AG04449 (cell line): ENCODE results near the gene SEMA5B.

Experiments used
- CTCF ChIA-PET: fragments of 350-600 bp; formaldehyde crosslinking; extraction: SDS; loops from one replicate; lab custom pipeline; 2021; ENCODE audit warnings: antibody characterized with exemption; lab: Yijun Ruan, JAX
- POLR2A ChIA-PET: fragments of 400-600, 350-600 bp; formaldehyde crosslinking; extraction: SDS; loops from one replicate; lab custom pipeline; 2020; ENCODE audit warnings: antibody characterized with exemption, inconsistent platforms; lab: Yijun Ruan, JAX
- DNase-seq: peaks from one replicate; pipeline ENCODE4 v3.0.0-alpha.2; 2010; ENCODE audit warnings: low read depth, low spot score
- H3K4me3 ChIP-seq: 2 replicates; pipeline ENCODE4 v1.5.1; 2011; ENCODE audit warnings: low read depth, mild to moderate bottlenecking, control low read depth, low read length
- TF ChIP-seq, protein P1 (sequence below): IDR thresholded peaks from one replicate; pipeline ENCODE4 v1.5.1; 2011; ENCODE audit warnings: mild to moderate bottlenecking, moderate library complexity, low read length, control low read depth, inconsistent platforms; ENCODE audit not compliant: insufficient read depth; ENCODE audit errors: missing control alignments

SEMA5B gene

DNA sequence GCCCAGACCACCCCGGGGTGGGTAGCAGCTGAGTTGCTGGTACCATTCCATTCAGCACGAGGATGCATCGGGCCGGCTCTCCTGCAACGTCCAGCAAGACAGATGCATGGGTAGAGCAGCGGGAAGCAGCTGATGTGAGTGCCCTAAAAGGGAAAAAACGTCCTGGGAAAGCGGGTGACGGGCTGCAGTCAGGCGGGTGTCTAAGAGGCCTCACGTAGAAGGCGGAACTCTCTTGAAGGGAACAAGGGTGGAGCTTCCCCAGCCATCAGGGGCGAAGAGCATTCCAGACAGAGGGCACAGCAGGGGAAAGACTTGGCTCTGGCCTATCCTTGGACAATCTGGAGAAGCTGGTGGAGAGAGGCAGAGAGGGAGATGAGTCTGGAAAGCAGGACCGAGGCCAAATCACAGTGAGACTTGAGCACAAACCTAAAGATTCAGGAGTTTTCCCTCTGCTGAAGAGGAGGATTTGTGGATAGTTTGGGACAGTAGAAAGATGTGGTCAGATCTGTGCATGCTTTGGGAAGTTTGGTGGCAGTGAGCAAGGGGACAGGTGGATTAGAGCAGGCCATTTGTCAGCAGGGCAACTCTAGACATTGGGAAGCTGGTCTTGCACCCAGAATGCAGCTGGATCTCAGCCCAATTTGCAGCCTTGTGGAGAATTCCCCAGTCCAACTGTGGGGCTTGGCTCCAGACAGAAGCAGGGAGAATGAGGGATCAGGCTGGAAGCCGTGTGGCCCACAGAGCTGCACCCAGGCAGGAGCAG lies 70.7 kb downstream of the SEMA5B start:
- H3K4me3 ChIP-seq, result no peak overlapping the region
- DNase-seq, result no peak
- CTCF ChIA-PET, result interaction anchor here (0.6 to 6.0 kb wide), 2 partner anchors 14 to 1411 kb away, joined by 4 to 52 read pairs; no protein-coding TSS in a partner anchor
- POLR2A ChIA-PET, result no interaction called here
- TF ChIP-seq, protein P1, sequence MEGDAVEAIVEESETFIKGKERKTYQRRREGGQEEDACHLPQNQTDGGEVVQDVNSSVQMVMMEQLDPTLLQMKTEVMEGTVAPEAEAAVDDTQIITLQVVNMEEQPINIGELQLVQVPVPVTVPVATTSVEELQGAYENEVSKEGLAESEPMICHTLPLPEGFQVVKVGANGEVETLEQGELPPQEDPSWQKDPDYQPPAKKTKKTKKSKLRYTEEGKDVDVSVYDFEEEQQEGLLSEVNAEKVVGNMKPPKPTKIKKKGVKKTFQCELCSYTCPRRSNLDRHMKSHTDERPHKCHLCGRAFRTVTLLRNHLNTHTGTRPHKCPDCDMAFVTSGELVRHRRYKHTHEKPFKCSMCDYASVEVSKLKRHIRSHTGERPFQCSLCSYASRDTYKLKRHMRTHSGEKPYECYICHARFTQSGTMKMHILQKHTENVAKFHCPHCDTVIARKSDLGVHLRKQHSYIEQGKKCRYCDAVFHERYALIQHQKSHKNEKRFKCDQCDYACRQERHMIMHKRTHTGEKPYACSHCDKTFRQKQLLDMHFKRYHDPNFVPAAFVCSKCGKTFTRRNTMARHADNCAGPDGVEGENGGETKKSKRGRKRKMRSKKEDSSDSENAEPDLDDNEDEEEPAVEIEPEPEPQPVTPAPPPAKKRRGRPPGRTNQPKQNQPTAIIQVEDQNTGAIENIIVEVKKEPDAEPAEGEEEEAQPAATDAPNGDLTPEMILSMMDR, result no peak

DNA sequence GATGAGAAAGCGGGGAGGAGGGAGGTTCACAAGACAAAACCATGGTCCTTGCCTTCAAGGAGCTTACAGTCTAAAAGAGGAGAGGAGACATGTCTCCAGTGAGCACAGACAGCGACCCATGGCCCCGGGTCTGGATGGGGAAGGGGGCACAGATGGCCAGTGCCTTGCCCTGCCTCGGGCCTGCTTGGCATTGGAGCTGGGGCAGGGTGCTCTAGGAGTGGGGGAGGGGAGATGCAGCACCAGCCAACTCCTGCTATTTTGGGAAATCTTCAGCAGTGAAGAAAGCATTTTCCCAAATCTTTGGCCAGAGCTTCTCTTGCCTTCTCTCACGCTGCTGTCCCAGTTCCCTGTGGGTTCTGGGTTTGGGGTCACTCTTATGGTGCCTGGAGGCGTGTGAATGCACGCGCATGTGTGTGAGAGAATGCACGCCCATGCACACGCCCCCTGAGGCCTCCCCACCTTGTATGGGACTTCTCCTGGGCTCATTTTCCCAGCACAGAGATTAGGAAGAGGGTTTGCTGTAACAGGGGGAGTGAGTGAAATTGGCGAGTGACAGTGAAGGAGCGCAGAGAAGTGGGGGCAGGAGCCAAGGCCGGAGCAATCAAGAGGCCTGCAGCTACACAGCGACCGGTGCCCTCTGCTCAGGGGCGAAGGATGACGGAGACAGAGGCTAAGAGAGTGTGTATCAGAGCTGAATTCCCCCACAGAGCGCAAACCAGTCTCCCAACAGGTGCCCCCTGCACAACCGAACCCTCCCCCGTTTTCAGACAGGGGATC lies 71.5 kb downstream of the SEMA5B start:
- DNase-seq, result no peak
- CTCF ChIA-PET, result interaction anchor here (1.7 to 6.0 kb wide), 2 partner anchors 8 to 14 kb away, joined by 3 to 52 read pairs; no protein-coding TSS in a partner anchor
- POLR2A ChIA-PET, result no interaction called here
- H3K4me3 ChIP-seq, result no peak overlapping the region
- TF ChIP-seq, protein P1, result no peak

DNA sequence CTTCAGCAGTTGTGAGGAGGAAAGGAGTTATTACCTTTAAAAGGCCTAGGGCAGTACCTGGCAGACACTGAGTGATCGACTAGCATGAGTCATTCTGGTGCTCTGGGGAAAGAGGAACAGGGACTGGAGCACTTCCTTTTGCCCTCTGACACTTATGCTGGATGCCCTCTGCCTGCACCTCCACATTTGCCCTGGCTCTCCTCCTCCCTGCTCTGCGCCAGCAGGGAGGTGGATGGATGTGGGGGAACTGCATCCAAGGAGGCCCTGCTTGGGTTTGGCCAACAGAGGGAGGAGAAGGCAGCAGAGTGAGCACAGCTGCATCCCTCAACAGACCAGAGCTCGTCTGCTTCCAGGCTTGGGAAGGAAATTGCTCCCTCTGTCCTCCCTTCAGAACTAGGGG lies 75.0 kb downstream of the SEMA5B start:
- CTCF ChIA-PET, result interaction anchor here (6.0 kb wide), 1 partner anchor 10 kb away, joined by 52 read pairs; no protein-coding TSS in a partner anchor
- POLR2A ChIA-PET, result no interaction called here
- no peak for DNase-seq
- TF ChIP-seq, protein P1, result peak; percentile 8
- H3K4me3 ChIP-seq, result no peak overlapping the region

DNA sequence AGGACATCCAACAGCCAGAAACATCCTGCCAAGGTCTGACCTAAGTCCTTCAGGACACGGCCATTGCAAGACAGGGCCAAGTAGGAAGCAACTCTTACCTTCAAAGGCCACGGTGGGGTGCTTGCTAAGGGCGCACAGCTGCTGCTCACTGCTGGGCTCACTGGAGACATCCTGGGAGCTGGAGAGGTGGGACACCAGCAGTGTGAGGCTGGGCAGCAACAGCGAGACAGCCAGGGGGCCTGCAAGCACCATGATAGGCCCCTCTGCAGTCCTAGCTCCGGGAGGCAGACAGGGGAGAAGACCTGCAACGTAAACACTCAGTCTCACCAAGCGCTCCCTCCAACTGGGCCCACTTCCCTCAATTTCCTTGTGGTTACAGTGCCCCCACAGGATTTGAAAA lies 79.2 kb downstream of the SEMA5B start:
- no peak for DNase-seq
- CTCF ChIA-PET, result interaction anchor here (1.0 kb wide), 1 partner anchor 80 kb away, joined by 5 read pairs; no protein-coding TSS in a partner anchor
- POLR2A ChIA-PET, result no interaction called here

DNA sequence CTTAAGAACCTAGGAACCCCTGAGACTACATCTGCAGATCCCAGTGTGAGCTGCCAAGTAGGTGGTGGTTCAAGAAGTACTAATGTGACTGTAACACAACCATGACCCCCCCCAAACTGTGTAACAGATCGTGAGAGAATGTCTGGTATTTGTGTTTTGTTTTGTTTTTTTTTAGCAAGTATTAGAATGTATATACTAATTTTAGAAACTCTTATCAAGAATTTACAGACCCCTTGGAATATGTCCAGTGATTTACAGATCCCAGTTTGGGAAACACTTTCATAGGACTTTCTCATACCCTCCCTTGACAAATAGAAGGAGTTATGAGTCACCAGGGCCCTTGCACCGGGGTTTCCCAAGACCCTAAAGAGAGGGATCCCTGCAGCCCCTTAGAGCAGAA lies 79.8 kb downstream of the SEMA5B start:
- TF ChIP-seq, protein P1, result no peak
- CTCF ChIA-PET, result no interaction called here
- no peak overlapping the region for H3K4me3 ChIP-seq
- no peak for DNase-seq
- POLR2A ChIA-PET, result no interaction called here

More for the DNA sequence above, 79.2 kb downstream of the SEMA5B start:
- TF ChIP-seq, protein P1, result no peak
- H3K4me3 ChIP-seq, result no peak overlapping the region

DNA sequence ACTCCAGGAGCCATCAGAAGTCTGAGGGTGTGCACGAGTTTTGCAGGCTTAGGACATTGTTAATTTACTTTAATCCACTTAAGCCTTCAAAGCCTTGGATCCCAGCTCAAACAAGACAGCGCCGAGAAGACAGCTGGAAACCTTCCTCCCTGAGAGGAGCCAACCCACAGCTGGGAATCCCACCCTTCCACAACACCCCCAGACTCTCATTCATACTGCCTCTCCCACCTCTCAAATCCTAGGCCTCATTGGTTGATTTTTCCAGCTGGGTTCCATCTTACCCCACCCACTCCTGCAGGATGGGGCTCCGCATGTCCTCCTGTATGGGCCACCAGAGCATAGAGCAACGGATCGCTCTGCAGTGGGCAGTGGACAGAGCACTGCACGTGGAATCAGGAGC lies 80.4 kb downstream of the SEMA5B start:
- no peak overlapping the region for H3K4me3 ChIP-seq
- ChIA-PET CTCF (no interaction called here), POLR2A (no interaction called here)
- no peak for DNase-seq
- TF ChIP-seq, protein P1, result no peak
